ENCODE measurements around the gene CLEC19A.
"Not testable (repeated sequence)": the region's sequence is repeated elsewhere in the genome, so short reads cannot be mapped to it uniquely, and the experiment has no call there.

The CLEC19A gene

DNA sequence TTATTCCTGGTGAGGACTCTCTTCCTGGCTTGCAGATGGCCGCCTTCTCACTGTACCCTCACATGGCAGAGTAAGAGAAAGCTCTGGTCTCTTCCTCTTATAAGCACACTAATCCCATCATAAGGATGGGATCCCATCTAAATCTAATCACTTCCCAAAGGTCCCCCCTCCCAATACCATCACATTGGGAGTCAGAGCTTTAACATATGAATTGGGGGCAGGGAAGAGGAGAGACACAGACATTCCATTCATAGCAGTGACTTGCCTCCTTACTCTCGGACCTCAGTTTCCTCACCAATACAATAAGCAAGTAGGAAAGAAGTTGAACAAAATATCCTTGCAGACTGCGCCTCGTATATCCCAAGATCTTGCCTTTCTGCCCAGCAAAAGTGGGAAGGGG is 1.7 kb downstream of the CLEC19A start:
- DNase-seq, result no peak

DNA sequence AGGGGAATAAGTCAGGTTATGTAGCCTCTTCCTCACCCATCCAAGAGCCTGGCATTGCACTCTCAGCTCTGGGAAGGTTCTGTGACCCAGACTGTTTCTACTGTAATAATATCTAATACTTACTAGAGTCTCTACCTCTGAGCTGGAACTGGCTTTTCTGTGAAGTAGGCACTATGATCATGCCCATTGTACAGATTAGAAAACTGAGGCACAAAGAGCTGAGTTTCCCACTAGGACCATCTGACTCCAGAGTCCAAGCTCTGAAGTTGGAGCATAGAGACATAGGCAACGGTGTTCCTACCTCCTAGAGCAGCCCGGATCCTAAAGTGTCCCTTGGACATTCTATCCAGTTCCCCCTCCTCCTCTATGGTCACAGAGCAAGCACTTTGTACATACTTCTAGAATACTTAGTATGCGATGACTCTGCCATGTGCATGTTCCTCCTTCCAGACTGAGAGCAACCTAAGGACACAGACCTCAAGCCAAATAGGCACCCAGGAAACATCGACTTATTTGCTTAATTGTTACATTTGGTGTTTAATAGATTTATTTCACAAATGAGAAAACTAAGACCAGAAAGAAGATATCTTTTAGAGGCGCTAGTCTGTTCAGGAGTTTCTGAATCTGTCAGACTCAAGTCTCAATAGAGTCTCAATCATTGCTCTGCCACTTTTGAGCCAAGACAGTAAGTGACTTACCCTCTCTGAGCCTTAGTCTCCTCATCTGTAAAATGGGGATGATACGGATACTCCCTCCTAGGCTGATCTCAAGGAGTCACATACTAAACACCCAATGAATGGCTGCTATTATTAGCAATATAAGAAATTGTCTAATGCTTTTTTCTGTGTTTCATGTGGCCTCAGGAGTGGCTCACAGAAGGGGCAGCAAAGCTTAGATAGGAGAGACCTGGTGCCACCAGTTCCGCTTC is 3.6 kb downstream of the CLEC19A start:
- DNase-seq, result no peak

DNA sequence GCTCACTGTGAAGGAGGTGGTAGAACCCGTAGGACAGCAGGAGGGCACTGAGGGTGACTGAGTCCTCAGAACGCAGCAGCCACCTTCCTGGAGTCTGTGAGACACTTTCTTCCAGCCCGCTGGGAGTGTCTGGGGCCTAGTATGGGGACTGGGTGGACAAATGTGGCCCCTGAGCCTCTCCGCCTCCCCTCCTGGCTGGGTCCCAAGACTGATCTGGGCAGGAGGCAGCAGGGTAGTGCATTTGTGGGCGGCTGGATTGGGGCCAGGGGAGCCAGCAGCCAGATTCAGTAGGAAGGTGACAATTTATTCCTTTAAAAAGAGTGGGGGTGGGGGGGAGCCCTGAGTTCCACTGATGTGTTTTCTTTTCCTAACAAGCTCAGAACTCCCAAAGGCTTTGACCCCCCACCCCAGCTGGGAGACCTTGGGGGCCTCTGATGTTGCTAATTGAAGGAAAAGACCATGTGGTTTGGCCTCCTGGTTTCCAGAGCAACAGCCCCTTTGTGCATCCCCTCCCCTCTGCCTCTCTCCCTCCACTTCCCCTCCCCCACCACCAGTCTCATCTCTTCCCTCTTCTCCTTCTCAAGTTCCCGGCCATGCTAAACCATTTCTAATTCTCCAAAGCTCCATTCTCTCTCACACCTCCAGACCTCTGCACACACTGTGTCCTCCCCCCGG is 4.4 kb downstream of the CLEC19A start:
- peak; percentile 51 for DNase-seq

DNA sequence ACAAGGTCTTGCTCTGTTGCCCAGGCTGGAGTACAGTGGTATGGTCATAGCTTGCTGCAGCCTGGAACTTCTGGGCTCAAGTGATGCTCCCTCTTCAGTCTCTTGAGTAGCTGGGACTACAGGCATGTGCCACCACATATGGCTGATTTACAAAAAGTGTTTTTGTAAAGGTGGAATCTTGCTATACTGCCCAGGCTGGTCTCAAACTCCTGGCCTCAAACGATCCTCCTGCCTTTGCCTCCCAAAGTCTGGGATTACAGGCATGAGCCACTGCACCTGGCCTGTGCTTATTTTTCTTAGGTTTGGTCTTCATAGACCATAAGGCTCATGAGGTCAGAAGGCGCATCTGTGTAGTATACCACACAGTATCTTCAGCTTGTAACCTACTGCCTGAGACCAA is 5.3 kb downstream of the CLEC19A start:
- DNase-seq, result no peak

DNA sequence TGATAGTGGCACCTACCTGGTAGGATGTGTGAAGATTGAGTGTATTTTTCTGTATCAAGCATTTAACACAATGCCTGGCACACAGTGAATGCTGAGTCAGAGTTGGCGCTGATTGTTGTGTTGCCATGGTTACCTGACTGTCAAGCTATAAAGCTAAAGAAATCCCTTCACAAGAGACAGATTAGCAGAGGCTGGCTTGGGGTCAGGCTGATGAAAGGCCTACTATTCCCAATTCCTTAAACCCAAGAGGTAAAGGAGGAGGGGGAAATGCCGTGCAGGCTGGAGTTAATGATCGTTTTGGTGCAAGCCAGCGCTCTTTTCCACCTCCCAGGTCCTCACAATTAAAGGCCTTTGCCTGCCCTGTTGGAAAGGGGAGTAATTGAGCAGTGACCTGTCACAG is 5.9 kb downstream of the CLEC19A start:
- peak; percentile 77 for DNase-seq

DNA sequence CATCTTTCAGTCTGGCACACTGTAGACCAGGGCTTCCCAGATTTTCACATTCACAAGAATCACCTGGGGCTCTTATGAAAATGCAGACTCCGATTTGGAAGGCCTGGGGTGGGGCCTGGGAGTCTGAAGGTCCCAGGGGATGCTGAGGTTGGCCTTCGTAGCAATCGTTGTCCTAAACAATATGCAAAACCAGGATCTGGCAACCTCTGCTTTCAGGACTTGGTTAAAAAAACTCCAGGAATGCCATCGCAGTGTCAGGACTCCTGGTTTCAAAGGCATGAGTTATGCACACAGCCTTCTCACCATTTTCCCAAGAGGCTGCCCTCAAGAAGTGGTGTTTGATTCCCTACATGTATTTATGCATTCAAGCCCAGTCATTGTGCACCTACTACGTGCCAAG is 6.7 kb downstream of the CLEC19A start:
- DNase-seq, result no peak

DNA sequence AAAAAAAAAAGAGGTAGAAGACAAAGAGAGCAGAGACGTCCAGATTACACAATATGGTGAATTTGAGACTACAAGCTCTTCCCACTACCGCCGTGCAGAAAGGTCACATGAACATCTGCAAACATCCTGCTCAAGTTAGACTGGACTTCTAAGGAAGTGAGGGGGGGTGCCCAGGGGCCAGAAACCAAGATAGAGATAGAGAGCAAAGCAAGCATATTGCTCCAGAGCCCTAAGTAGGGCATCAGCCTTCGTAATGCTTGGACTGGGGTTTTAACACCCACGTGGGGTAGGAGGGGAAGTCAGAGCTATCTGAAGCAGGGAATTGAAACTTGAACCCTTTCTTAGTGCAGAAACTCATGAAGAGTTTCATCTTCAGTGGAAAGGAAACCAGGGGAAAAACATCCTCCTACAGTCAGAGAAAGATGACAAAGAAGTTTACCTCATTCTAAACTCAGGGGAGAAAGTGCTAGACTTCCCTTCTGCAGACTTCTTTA is 8.7 kb downstream of the CLEC19A start:
- peak; percentile 88 for DNase-seq

DNA sequence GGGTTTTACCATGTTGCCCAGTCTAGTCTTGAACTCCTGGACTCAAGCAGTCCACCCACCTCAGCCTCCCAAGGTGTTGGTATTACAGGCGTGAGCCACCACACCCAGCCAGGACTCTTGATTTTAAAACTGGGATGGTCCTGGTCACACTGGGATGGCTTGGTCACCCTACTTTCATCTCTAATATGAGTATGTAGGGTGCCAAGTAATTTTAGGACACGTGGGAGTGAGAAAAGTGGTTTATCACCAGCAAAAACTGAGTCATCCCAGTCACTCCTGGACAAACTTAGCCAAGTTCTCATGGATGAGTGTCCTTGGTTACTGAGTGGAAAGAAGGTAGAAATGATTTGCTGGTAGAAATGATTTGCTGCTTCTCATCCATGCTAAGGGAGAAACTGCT is 9.9 kb downstream of the CLEC19A start:
- DNase-seq, result no peak

DNA sequence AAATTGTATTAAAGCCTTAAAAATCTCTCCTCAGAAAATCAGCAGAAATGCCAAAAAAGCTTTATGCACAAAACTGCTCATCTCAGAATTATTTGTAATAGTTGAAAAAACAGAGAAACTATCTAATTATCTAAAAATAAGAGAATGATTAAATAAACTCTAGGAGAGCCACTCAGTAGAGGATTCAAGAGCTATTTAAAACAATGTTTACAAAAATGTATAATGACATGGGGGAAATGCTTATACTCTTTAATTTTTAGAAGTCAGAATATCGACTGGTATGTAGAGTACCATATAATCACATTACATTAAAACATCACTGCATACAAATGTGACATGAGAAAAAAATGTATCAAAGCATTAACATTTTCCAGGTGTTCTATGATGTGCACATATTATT is 11.9 kb downstream of the CLEC19A start:
- no peak for DNase-seq

DNA sequence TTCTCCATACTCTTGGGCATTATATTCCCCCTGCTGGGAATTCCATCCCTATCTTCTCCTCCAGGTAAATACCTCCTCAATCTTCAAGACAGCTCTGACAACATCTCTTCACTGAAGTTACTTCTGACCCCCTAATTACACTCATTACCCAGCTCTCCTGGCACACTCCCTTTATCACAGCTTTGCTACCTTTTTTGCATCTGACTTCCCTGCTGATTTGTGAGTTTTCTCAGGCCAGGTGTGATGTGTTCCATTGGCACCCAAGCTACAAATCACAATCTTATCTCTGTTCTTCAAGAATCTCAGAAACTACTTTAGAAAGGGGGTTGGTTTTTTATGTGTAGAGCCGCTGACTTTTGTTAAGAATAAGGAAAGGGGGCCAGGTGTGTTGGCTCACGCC is 14.0 kb downstream of the CLEC19A start:
- no peak for DNase-seq

DNA sequence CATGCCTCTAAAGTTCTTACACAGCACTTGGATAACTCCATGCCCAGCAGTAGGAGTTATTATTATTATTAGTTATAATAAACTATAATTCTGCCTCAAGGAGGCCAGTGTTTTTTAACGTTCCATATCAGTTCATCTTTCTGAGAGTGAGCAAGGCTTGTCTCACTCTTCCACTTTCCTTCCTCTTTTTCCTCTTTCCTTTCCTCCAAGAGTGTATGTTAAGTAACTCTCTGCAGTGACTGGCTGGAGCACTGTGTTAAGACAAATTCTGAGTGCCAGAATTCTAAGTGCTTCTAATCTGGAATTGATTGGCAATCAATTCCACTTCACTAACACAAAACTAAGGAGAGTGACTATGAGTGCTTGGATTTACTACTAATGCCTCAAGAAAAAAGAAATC is 16.4 kb downstream of the CLEC19A start:
- DNase-seq, result no peak

DNA sequence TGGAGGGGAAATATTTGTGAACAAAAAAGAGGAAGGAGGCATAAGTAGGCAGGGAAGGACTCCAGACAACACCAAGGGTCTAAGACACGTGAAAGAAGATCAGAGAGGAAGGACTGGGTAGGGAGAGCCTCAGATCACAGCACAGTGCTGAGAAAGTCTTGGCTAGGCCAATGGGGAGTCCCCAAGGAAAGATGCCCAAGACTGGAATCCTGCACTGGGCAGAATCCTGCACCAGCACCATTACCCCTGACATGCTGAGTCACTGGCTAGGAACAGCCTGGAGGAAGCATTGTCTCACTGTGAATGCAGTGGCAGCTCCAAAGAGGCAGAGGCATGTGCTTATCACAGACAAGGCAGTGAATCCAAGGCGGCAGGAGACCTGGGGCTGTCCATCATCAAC is 19.2 kb downstream of the CLEC19A start:
- DNase-seq, result no peak

DNA sequence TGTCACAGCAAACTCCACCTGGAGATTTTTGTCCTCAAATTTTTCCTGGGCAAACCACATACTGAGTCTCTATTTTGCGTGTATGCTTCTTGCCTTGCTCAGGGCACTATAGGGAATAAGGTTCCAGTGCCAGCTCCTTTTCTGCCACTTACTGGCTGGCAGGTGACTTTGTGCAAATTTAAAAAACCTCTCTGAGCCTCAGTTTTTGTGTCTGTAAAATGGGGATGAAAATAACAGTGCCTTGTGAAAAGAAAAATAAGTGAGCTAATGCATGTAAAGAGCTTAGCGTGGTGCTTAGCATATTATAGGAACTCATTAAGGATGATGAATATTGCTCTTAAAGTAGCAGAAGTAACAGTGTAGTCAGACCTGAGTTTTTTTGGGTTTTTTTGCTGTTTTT is 19.9 kb downstream of the CLEC19A start:
- no peak for DNase-seq

DNA sequence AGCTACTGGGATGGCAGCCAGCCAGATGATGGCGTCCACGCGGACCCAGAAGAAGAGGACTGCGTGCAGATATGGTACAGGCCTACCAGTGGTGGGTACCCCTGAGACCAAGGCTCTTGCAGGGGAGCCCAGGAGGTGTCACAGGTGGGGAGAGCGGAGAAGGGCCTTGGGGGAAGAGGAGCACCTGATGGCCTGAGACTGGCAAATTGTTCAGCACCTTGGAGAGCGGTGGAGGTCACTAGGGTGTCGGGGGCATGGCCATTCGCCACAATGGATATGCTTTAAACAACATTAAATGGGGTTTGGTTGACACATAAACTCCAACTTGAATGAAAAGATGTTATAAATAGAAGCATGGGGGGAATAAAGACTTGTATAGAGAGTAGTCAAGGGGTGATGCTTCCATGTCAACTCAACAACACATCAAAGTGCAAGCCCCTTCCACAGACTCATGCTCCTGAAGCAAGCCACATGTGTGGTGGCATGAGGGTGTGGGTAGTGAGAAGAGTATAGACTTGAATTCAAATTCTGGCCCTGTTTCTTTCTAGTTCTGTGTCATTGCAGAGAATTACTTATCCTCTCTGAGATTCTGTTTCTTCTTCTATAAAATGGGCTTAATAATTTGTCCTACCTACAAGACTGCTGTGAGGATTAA is 22.2 kb downstream of the CLEC19A start:
- peak; percentile 76 for DNase-seq

DNA sequence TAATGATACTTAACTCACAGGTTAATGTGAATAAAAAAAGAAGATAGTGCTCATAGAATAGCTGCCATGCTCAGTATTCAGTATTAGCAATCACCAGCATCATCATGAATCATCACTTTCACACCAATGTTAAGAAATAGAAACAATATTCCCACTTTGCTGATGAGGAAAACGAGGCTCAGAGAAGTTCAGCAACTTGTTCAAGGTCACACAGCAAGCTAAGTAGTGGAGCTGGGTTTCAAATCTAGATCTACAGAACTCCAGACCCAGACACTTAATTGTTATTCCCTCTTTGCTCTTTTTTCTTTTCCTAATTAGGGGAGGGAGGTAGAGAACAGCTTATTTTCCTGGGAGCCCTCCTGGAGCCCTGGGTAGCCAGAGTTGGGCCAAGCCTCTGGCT is 22.9 kb downstream of the CLEC19A start:
- DNase-seq, result no peak

DNA sequence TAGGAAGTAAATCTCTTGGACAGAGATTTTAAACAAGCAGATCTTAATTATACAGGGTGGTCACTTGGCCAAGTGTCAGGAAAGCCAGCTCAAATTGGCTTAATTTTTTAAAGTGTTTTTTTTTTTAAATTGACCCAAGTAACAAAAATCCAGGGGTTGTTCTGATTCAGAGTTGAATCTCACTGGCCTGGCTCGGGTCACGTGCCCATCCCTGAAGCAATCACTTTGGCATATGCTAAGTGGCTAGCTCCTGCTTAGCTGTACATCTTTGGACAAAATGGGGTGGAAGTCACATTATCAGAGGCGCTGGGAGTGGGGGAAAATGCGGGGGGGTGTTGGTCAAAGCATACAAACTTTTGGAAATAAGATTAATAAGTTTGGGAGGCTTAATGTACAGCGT is 23.6 kb downstream of the CLEC19A start:
- DNase-seq, result no peak

DNA sequence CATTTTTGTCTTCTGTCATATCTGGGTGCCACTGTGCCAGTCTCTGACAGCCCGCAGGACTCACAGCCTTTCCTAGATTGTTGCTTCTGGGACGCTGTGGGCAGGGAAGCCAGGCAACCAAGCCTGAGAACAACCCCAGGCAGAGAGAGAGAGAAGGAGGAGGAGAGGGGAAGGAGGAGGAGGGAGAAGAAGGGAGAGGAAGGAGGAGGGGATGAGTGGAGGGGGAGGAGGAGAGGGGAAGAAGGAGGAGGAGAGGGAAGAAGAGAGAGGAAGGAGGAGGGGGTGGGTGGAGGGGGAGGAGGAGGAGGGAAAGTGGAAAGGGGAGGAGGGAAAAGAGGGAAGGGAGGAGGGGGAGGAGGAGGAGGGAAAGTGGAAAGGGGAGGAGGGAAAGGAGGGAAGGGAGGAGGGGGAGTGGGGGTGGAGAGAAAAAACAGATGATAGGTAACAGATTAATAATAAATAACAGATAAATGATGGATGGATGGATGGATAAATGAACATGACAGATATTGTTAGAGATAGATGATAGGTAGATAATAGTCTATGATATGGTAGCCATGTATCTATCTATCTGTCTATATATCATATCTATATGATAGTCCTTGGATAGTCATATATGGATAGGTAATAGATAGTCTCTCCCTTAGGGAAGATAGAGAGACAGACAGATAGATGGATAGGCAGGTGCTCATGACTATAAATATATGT is 29.3 kb downstream of the CLEC19A start:
- DNase-seq, result no peak

DNA sequence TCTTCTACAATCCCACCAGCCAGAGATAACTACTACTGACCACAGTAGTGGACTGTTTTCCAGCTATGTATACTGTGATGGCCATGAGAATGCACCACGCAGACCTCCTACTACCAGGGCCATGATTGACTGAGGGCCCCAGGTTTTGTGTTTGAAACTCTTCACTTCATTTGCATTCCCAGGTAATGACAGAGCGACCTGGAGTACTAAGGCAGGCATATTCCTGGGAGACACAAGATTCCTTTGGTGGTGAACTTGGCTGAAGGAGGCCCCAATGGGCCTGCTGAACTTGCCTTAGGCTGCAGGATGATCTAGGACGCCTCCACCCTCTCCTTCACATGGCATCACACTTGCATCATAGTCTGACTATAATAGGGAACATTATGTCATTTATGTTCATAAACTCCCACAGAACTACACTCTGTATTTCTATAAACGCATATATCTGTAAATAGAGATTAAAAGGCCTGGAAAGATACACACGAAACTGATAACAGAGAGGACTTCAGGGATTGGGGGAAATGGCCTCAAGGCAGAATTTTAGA is 30.4 kb downstream of the CLEC19A start:
- DNase-seq, result no peak

DNA sequence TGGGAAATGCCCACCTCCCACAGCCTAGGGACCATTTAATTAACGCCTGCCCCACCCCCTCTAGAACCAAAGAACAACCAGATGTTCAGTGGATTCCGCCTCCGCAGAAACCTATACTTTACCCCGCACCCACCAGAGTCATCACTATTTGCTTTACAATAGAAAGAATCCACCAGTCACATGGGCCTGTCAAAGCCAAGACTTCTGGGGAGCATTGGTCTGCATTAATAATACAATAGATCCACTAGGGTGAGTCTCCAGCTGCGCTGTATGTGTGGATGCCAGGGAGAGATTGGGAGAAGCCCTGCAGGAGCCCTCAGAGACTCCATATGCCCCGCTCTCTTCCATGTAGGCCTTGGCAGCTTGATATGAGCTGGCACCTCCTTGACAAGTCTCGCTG is 31.3 kb downstream of the CLEC19A start:
- DNase-seq, result no peak

DNA sequence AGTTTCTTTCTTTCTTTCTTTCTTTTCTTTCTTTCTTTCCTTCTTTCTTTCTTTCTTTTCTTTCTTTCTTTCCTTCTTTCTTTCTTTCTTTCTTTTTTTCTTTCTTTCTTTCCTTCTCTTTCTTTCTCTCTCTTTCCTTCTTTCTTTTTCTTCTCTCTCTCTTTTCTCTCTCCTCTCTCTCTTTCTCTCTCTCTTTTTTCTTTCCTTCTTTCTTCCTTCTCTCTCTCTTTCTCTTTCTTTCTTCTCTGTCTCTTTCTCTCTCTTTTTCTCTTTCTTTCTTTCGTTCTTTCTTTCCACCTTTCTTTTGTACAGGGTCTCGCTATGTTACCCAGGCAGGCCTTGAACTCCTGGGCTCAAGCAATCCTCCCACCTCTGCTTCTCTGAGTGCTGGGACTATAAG is 35.7 kb downstream of the CLEC19A start:
- not testable (repeated sequence) for DNase-seq

DNA sequence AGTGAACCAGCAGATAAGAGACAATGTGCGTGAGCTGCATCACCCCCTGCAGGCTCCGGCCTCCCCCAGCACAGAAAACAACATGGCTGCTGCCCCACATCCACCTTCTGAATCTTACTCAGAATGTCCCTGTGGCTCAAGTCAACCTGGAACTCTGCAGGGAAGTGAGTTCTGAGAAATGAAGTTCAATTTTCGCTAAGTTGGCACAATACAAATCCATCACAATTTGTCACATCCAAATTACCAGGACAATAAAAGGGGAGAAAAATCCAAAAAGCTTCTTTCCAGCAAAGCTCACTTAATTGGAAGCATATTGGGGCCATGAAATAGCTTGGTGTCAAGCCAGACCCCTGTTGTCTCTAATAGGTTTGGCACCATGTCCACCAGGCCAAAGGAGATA is 38.1 kb downstream of the CLEC19A start:
- DNase-seq, result no peak

DNA sequence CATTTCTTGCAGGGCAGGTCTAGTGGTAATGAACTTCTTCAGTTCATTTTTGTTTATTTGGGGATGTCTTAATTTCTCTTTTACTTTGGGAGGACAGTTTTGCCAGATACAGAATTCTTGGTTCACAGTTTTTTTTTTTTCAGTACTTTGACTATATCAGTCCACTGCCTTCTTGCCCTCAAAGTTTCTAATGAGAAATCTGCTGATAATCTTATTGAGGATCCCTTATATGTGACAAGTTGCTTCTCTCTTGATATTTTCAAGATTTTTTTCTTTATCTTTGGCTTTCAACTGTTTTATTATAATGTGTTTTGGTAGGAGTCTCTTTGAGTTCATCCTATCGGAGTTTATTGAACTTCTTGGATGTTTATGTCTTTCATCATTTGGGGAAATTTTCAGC is 42.8 kb downstream of the CLEC19A start:
- DNase-seq, result no peak

DNA sequence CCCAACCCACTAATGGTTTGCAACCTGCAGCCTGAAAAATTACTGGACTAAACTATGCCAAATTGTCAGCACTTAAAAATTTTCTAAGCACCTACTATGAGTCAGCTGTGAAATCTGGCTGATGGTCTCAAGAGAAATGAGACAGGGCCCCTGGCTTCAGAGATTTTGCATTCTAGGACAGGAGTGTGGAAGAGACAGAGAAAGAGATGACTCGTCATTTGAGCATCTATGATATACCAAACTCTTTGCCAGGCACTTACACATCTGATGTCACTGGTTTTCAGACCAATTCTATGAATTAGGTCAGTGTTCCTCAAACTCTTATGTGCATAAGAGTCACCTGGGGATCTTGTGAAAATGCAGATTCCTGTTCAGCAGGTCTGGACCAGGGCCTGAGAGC is 44.4 kb downstream of the CLEC19A start:
- peak; percentile 31 for DNase-seq

Measured in RPMI8226 (cell line).